HL-60 (cell line): Measurements from ENCODE around the gene ASIC3.

ENCODE experiments used
- CTCF ChIP-seq: IDR thresholded peaks from one replicate; pipeline ENCODE4 v1.5.1; 2011; ENCODE audit warnings: low read length, control low read depth, inconsistent platforms; ENCODE audit not compliant: insufficient read depth
- GABPA ChIP-seq: IDR thresholded peaks from 2 replicates; pipeline ENCODE4 v1.6.1; 2012; ENCODE audit warnings: low read depth
- POLR2AphosphoS5 ChIP-seq: IDR thresholded peaks from 2 replicates; pipeline ENCODE4 v1.6.1; 2012; ENCODE audit warnings: low read depth
- REST ChIP-seq: IDR thresholded peaks from 2 replicates; pipeline ENCODE4 v1.6.1; 2012; ENCODE audit warnings: low read depth; ENCODE audit not compliant: insufficient replicate concordance
- SPI1 ChIP-seq: IDR thresholded peaks from 2 replicates; pipeline ENCODE4 v1.6.1; 2012; ENCODE audit warnings: low read depth, mild to moderate bottlenecking, borderline replicate concordance

GRCh38 chr7:151023232-151023631 is 25.1 kb upstream of the ASIC3 start:
- TF ChIP-seq CTCF (no peak), SPI1 (no peak), GABPA (no peak), REST (no peak), POLR2AphosphoS5 (no peak)
